Measurements from ENCODE around the gene POMC.

GRCh38 chr2:25125189-25125588, 43.2 kb downstream of the POMC start:
- TF ChIP-seq CTCF (IDR thresholded peaks at IDR 0.05 in 8 of 11, conservative IDR thresholded peaks at IDR 0.05 in 3 of 11) (no peak), POLR2A (IDR thresholded peaks at IDR 0.05) (no peak)
